SU-DHL-6 (cell line): ENCODE results near the gene RASGRP1.

Experiments
- CTCF ChIP-seq: fragments of 200-600 bp; sonication (generic); IDR thresholded peaks from one replicate; pipeline ENCODE4 v1.5.1; 2017; ENCODE audit warnings: antibody characterized with exemption, mild to moderate bottlenecking, low read length, moderate library complexity; ENCODE audit not compliant: insufficient read depth, poor library complexity, severe bottlenecking
- EZH2phosphoT487 ChIP-seq: fragments of 200-600 bp; sonication (generic), shearing (Covaris generic); conservative IDR thresholded peaks from 2 replicates; pipeline ENCODE4 v1.6.1; 2018; ENCODE audit warnings: mild to moderate bottlenecking, antibody characterized with exemption, low read length, moderate library complexity, mixed read lengths

GRCh38 chr15:38486936-38487335 is 77.7 kb downstream of the RASGRP1 start:
- TF ChIP-seq CTCF: no peak
- TF ChIP-seq EZH2phosphoT487: no peak
